ENCODE data around the gene MED19. TPM values are rescaled to one million over a fixed set of nuclear protein-coding genes. Genes with fewer than 3 reads are reported as not detected.
"Not testable (repeated sequence)": the region's sequence is repeated elsewhere in the genome, so short reads cannot be mapped to it uniquely, and the experiment has no call there.

Gene MED19
- total RNA-seq, 1 experiment from 2014 or later, result 35.0 TPM

DNA sequence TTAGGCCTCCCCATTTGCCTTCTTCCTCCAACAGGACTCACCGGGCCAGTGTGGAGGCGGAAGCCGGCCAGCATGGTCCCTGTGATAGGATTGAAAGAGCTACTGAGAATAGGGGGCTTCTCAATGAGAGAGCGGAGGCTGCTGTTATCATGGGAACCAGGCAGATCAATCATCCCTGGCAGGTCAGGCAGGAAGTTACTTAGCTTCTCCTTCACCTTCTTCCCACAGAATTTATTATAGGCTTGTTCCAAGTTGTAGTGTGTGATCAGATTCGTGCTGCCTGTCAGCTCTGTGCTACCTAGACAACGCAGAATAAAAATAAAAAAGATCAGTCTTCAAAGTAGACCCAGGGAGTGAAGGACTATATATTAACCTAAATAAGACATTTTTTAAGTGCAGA lies 7.1 kb downstream of the MED19 start:
- no peak for DNase-seq (ENCODE audit: low read depth)

- DNase-seq (ENCODE audit: low read depth), result no peak
Measured at GRCh38 chr11:57703341-57703740, 8.7 kb downstream of the MED19 start.

GRCh38 chr11:57700425-57700824 lies 11.6 kb downstream of the MED19 start:
- no peak for DNase-seq (ENCODE audit: low read depth)

DNA sequence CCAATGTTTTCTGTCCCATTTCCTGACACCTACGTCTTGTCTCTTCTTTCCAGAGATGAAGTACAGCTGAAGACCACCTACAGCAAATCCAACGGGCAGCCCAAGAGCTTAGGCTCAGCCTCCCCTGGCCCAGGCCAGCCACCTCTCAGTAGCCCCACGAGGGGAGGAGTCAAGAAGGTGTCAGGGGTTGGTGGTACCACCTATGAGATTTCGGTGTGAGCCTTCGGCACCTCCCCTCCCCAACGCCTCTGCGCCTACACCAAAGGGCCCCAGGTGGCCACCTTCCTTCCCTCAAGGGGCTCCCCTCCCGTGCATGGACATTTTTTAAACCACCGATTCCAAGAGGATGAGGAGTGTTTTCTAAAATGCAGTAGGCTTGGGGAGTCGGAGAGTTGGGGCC lies 12.2 kb downstream of the MED19 start:
- DNase-seq (ENCODE audit: low read depth), result no peak

DNA sequence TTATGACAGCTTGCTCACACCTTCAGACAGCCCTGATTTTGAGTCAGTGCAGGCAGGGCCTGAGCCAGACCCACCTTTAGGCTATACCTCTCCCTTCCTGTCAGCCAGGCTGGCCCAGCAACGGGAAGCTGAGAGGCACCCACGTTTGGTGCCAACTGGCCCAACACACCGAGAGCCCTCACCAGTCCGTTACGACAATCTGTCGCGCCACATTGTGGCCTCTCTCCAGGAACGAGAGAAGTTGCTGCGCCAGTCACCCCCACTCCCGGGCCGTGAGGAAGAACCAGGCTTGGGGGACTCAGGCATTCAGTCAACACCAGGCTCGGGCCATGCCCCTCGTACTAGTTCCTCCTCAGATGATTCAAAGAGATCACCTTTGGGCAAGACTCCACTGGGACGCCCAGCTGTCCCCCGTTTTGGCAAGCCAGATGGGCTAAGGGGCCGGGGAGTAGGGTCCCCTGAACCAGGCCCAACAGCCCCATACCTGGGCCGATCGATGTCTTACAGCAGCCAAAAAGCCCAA lies 13.1 kb downstream of the MED19 start:
- no peak for DNase-seq (ENCODE audit: low read depth)

DNA sequence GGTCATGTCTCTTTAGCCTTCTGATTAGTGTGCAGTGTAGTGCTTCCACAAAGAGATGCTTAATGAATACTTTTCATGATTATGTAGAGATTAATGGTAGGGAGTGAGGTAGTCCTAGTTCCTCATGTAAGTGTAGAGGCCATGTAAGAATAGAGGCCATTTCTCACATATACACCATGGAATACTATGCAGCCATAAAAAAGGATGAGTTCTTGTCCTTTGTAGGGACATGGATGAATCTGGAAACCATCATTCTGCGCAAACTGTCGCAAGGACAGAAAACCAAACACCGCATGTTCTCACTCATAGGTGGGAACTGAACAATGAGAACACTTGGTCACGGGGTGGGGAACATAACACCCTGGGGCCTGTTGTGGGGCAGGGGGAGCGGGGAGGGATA lies 21.5 kb downstream of the MED19 start:
- DNase-seq (ENCODE audit: low read depth), result not testable (repeated sequence)

DNA sequence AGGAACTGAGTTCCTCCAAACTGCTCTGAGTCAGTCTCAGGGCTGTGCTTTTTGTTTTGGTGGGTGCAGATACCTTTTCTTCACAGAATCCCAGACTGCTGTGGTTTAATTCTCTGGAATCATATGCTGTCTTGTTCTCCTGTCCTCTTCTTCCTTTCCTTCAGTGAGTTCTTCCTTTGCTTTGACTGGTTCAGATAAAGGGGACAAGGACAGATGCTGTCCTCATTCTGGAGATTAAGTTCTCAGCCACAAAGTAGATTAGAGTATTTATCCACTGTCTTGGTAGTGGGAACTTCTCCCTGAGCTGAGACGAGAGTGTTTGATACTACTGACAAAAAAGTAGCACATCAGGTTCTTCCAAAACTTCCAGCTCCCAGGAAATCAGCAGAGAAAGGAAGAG lies 30.8 kb downstream of the MED19 start:
- no peak for DNase-seq (ENCODE audit: low read depth)

- peak; percentile 32 for DNase-seq (ENCODE audit: low read depth)
Measured at GRCh38 chr11:57680552-57680874, 31.5 kb downstream of the MED19 start.

DNA sequence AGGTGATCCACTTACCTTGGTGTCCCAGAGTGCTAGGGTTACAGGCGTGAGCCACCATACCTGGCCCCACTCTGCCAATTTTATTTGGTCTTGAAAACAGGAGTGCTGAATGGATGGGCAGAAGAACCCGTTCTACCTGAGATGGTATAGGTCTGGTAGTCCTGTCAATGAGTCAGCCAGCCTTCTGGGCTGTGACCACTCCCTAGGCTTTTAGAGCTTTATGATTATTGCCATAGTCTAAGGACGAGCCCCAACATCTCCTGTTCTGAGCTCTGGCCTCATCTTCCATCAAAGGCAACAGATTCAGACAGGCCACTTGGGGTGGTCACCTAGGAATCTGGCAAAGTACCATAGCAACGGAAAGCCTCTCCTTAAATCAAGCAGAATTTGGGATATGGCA lies 32.6 kb downstream of the MED19 start:
- DNase-seq (ENCODE audit: low read depth), result no peak

GRCh38 chr11:57675176-57675941 lies 36.7 kb downstream of the MED19 start:
- no peak for DNase-seq (ENCODE audit: low read depth)

DNA sequence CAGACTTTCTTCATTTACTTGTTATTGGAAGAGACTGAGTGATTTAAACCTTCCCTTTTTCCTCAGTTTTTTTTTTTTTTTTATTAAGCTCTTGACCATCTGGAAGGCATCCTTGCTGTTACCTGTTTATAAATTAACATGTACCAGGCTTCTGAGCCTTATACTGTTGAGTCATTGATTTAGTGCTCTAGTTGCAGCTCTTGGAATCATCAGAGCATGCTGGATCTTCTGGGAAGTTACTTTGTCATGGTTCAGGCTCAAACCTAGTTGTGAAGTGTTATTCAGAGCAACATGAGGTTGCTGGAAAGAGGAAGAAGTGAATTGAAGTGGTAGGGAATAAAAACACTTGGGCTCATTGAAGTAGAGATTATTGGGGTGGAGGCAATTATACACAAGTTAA lies 37.8 kb downstream of the MED19 start:
- no peak for DNase-seq (ENCODE audit: low read depth)

DNA sequence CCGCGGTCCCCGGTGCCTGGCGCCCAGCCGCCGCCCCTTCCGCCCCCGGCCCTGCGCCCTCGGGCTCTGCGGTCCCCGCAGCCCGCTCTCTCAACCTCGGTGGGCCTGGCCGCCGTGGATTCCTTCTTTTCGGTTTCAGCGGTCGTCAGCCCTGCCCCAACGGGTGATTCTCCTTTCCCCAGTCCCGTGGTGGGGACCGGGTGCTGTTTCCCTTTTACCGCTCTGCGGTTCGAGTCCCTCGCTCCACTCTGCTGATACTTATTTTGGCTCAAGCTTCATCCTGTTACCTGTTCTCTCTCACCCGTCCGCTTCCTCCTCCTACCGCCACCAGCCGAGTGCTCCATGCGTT lies 43.6 kb downstream of the MED19 start:
- DNase-seq (ENCODE audit: low read depth), result no peak

DNA sequence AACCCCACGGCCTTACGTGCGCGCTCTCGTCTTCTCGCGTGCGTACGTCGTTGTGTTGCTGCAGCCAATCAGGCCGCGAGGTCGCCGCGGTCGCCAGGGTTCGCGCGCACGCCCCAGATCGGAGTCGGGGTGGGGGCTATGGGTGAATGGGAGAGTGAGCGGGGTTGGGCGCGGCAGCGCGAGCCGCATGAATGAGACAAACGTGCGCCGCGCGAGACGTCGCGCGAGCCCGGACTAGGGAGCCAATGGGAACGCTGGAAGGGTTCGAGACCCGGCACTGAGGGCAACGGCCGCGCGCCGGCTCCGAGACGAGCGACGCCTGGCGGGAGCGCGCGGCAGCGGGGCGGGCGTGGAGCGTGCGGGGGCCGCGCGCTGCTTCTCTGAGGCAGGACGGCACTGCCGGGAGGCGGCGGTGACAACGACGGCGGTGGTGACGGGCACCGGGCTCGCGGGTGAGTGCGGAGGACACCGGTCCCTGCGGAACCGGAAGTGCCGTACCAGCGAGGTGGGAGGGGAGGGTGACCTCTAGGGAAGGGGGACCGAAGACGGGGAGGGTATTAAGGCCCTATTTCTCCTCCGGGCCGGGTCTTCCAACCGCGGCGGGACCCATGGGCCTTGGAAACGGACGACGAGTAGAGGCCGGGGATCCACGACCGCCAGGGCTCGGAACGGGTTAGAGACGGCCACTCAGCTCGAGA lies 44.1 kb downstream of the MED19 start, which contains the start of gene ZDHHC5:
ZDHHC5 (plus strand) TSS at position 379 of the 698 bp plus-strand sequence. CDS start 4,977 bp downstream, outside the sequence.
- peak; percentile 99 for DNase-seq (ENCODE audit: low read depth)

DNA sequence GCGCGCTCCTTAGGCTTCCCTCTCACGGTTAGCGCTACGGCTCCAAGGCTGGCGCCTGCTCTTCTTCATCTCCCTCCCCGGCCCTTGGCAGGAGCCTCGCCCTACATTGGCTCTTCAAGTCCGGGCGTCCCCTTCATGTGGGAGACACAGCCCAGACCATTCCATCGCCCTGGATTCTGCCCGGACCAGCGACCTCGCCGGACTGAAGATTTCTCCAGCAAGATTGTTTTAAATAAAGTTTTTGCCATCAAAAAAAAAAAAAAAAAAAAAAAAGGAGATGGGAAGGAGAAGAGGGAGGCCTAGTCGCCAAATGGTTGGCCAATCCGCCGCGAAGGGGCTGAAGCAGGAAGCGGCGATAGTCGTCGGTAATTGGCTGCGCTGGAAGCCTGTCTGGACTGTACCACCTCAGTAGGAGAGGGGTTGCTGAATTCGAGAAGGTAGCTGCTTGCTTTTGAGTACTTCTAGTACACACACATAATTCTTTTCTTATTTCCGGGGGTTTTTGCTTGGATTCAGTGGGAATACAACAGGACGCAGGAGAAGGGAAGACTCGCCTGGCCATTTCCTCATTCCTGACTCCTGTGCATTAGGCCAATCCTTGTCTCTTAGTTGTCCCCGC lies 44.8 kb downstream of the MED19 start:
- peak; percentile 98 for DNase-seq (ENCODE audit: low read depth)

DNA sequence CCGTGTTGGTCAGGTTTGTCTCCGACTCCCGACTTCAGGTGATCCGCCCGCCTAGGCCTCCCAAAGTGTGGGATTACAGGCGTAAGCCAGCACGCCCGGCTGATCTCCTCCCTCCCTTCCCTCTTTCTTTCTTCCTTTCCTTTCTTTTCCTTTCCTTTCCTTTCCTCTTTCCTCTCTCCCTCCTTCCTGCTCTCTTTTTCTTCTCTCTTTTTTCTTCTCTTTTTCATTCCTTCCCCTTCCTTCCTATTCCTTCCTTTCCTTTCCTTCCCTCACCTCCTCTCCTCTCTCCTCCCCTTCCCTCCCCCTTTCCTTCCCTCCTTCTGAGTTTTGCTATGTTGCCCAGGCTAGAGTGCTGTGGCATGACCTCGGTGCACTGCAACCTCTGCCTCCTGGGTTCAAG lies 48.0 kb downstream of the MED19 start:
- DNase-seq (ENCODE audit: low read depth), result no peak

DNA sequence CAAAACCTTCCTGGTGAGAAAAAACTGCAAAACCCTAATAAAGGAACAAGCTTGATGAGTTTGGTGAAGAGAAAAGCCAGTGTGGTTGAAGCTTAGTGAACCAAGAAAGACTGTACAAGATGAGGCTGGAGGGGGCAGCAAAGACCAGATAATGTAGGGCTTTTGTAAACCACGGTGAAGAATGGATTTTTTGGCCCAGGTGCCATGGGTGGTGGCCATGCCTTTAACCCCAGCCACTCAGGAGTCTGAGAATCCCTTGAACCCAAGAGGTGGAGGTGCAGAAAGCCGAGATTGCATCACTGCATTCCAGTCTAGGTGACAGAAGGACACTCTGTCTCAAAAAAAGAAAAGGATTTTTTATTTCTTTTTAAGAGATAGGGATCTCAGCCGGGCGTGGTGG lies 49.1 kb downstream of the MED19 start:
- DNase-seq (ENCODE audit: low read depth), result no peak

- DNase-seq (ENCODE audit: low read depth), result no peak
Measured at GRCh38 chr11:57659669-57660068, 52.3 kb downstream of the MED19 start.

DNA sequence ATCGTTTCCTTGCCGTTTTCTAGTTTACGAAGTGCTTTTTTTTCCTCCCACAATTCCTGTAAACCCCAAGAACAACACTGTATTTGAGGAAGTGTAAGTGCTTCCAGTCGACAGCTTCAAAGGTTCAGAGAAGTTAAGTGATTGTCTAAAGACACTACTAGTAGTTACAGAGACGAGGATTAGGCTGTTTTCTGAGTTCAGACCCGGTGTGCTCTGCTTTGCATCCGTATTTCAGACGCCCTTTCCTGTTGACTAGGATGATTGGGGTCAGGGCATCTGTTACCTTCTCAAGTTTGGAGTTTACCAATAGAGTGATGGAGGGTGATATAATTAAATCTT lies 54.0 kb downstream of the MED19 start:
- DNase-seq (ENCODE audit: low read depth), result no peak

DNA sequence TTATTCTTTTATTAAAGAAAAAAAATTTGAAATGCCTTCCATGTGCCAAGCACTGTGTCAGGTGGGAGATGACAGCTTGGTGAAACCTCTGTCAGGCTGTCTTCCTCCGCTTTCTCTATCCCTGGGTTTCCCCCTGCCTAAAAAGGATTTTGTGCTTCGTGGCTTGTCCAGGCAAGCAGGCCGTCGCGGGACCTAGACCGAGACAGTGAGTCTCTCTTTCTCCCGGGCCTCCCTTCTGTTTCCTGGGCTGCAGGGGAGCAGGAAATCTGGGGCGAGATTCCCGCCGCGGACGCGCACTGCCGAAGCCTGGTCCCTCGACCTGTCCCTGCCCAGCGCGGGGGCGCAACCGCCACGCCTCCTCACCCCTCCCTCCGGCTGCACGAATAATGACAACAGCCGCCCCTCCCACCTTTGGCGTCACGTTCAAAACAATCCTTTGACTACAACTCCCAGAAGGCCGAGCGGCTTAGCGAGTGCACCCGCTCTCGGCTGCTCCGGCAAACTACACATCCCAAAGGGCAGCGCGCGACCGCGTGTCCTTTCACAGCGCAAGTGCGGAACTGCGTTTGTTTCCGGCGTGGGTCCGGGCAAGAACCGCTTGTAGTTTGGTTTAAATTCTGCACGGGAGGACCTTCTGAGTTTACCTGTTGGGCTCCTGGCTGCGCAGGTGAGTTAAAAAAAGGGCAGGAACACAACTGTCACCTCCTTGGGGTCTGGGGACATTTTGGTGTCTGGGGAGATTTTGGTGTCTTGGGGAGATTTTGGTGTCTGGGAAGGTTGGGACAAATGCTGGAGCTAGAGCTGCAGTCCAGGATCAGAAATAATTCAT lies 54.6 kb downstream of the MED19 start, which contains the start of gene CLP1:
CLP1 (plus strand) TSS at position 569 of the 829 bp plus-strand sequence. CDS start 1,715 bp downstream, outside the sequence.
- DNase-seq (ENCODE audit: low read depth), result peak; percentile 98

DNA sequence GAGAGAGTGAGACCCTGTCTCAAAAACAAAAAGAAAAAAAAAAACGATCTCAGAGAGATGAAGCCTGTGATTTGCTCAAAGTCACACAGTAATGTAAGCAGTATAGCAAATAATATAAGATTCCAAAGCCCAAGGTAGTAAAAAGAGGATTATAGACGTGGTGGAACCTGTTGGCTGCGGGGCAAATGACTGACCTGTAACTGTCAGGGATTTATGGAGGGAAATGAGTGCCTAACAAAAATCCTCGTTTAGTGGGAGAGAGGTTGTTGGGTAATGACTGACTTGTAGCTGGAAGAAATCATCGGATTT lies 55.2 kb downstream of the MED19 start:
- no peak for DNase-seq (ENCODE audit: low read depth)

Measured in LHCN-M2 (cell line).